Stimulated activated CD8-positive, alpha-beta memory T cell treated with anti-CD3 and anti-CD28 coated beads, Interleukin-2, amount 100 ng/mL, for 48 hours (primary cell): ENCODE results near the gene PRKAR1B.

ENCODE experiments used
- DNase-seq, 2 donors: peaks; one replicate each; pipeline ENCODE4 v3.0.0-alpha.2; 2020; ENCODE audit warnings: low read depth in 2 of 2

PRKAR1B gene

GRCh38 chr7:521221-522070 is 205.6 kb downstream of the PRKAR1B start:
- no peak for DNase-seq

DNA sequence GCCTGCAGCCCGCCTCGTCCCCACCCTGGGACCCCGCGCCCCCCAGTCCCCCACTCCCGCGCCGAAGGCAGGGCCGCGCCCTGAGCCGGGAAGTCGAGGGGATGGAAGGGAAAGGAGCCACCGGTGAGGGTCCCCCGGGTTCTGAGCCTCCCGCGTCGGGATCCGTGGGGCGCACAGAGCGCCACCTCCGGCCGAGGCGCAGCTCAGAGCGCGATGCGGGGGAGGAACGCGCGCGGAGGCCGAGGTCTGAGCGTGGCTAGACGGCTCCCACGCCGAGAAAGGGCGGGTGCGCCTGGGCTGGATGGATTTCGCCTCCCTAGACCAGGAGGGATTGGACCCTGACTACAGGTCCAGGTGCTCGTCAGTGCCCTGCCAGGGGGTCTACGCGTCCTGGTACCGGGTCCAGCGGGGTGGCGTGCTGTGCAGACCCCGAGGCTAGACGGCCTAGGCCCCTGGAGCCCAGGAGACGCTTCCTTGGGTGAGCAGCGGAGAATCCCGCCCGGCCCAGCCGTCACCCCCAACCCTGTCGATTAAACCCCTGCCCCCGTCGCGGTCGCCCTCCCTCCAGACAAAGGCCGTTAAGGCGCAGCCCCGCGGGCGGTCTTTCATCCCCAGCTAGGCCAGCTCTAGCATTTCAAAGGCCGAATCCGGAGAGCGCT is 206.4 kb downstream of the PRKAR1B start:
- no peak for DNase-seq

GRCh38 chr7:519484-520390 is 207.3 kb downstream of the PRKAR1B start, which contains the start of gene PDGFA:
TSS of gene PDGFA (minus strand) at chr7:519846. CDS start at chr7:519001, 845 bp downstream.
- no peak for DNase-seq

DNA sequence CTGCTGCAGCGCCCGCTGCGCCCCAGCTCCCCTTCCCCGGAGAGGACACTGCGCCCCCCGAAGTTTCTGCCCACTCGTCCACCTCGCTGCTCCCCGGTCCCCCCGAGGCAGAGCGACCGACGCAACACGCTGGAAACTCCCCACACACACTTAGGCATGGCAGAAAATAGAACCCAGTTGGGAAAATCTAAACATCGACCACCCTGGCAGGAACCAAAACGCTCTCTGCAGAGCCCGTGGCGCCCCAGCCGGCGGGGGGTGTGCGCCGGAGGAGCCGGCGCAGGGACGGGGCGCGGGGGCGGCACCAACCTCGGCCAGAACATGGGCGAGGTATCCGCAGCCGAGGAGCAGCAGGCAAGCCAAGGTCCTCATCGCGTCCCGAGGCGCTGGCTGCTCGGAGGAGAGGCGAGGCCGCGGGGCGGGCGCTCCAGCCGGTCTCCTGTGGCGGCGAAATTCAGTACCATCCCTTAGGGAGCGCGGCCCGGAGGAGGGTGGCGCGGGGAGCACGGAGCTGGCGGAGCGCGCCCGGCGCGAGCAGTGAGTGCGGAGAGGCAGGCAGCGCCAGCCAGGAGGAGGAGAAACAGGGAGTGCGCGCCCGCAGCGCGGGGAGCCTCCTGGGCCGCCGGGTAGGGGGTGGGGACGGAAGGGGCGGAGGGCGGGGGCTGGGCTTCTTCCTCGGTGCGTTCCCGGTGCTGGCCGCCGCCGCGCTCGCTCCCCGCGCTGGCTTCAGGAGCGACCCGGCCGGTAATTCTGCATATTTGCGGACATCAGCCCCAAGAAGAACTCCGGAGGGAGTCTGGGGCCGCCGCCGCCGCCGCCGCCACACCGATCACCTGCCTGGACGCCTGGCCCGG is 208.2 kb downstream of the PRKAR1B start:
- DNase-seq, result peak in 1 of 2 donors; percentile 39

DNA sequence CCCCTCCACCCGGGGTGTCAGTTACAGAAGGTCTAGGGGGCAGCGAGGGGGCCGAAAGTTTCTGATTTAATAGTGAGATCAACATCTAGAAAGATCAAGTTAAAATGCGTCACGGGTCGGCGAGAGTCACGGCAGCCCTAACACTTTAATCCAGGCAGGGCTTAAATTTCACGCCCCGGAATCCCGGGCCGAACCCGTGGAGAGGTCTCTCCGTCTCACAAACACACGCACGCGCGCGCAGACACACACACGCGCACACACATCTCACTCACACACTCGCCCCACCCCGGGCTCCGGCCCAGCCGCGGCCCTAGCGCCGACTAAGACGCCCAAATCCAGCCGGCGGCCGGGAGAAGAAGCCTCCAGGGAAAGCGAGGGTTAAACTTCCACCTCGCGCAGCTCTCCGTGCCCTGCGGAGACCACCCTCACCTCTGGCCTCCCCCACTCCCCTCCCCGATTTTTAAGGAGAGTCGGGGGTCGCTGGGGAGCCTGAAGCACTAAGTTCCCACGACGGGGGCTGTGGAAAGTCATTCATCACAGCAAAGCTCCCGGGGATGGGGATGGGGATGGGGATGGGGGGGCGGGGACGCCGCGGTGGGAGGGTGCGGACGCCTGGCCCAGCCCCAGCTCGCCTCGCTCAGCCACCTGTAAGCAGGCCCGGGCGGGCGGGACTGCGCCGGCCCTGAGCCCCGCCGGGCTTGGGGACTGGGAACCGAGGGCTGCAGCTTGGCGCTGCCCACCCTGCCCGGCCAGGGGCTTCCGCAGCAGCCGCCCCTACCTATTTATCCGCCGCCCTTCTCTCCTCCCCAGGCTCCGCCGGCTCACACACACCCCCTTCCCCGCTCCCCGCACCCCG is 209.1 kb downstream of the PRKAR1B start:
- DNase-seq, result no peak

GRCh38 chr7:516606-517456 is 210.2 kb downstream of the PRKAR1B start:
- peak in 1 of 2 donors; percentile 19 for DNase-seq

- no peak for DNase-seq
These were observed 210.9 kb downstream of the PRKAR1B start for GRCh38 chr7:516216-516605.

DNA sequence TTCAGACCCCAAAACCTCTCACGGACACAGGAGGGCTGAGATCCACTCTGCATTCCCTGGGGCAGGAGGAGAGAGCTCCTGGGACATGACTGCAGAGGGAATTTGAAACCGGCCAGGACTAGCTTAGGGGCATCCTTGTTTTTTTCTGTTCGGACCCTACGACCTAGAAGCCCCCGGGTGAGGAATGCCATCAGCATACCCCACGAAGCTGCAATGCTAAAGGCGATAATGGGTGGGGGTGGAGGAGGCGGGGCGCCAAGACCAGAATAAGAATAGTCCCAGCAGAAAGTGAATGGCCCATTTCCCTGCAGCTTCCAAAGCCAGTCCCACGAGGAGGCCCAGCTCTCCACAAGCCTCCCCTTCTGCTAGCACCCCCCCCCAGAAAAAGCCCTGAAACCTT is 211.5 kb downstream of the PRKAR1B start:
- no peak for DNase-seq

DNA sequence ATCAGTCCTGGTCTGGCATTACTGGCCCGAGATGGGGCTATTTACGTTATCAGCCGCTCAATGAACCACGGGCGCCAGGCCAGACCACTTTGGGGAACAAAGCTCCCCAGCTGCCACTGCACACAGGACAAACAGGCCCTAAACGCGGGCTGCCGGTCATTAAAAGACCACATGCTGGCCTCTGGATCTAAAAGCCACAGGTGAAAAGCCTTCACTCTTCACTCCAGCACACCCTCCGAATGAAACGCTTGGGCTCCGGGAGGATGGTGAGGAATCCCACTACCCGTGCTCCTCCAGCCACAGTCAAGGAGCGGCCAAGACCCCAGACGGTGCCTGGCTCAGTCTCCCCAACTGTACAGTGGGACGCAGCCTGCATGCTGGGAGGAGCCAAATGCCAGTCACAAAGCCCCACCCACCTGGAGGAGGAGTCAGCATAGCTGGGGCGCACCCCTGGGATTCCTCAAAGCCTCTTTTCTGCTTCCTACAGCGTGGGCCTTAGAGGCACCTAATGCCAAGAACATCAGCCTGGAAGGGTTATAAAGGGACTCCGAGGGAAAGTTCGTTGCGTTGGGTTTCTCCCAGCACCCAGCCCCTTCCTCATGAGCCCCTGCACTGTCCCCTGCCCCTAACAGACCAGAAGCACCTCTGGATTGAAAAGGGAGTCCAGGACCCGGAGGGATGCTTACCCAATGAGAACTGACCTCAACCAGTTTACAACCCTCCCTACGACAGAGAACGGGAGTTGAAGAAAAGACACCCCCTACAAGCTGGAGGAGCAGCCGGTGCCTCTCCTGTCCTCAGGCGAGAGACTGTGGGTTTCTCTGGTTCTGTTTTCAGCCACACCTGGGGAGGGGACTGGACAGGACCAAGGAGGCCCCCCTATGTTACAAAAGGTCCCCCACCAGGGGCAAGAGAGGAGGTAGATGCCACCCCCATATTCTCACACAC is 212.2 kb downstream of the PRKAR1B start:
- peak in 1 of 2 donors; percentile 21 for DNase-seq

DNA sequence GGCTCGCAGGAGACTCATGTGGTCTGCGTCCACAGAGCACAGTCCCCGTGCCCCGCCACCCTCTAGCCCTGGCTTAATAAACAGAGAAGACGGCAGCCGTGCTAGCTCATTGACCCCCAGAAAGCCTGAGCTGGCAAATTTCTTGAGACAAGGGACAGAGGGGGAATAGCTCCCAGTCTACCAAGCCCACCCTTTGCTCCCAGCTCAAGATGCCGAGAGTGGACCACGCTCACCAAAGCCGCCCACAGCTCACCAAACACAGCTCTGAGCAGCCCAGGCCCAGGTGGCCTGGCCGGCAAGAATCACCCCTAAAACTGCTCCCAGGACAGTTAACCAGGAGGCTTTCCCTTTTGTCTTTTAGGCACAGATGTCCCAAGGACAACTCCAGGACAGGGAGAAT is 212.8 kb downstream of the PRKAR1B start:
- DNase-seq, result no peak

GRCh38 chr7:513521-514166 is 213.4 kb downstream of the PRKAR1B start:
- DNase-seq, result no peak

- no peak for DNase-seq
These were observed 214.4 kb downstream of the PRKAR1B start for GRCh38 chr7:512541-513311.

- DNase-seq, result no peak
These were observed 215.0 kb downstream of the PRKAR1B start for GRCh38 chr7:512146-512510.

GRCh38 chr7:511476-512145 is 215.5 kb downstream of the PRKAR1B start:
- DNase-seq, result no peak

DNA sequence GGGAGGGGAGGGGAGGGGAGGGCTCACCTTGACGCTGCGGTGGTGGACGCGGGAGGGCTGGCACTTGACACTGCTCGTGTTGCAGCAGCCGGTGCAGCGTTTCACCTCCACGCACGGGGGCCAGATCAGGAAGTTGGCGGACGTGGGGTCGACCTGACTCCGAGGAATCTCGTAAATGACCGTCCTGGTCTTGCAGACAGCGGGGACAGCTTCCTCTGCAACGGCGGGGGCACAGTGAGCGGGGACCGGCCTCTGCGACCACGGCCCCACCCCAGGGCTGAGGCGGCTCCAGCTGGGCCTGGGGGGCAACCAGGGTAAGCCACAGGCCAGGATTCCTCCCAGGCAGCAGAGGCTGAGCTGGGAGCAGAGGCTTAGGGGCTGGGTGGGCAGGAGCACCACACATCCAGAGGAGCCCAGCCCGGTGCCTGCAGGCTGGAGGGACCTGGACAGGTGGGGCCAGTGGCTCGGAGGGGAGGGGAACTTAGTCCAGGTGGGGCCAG is 216.2 kb downstream of the PRKAR1B start:
- DNase-seq, result no peak

GRCh38 chr7:510131-510481 is 217.0 kb downstream of the PRKAR1B start:
- DNase-seq, result no peak
